ENCODE data around the gene CEP128.
A peak's percentile ranks its signal among the peaks of the same experiment; 100 is the strongest.

Gene CEP128

DNA sequence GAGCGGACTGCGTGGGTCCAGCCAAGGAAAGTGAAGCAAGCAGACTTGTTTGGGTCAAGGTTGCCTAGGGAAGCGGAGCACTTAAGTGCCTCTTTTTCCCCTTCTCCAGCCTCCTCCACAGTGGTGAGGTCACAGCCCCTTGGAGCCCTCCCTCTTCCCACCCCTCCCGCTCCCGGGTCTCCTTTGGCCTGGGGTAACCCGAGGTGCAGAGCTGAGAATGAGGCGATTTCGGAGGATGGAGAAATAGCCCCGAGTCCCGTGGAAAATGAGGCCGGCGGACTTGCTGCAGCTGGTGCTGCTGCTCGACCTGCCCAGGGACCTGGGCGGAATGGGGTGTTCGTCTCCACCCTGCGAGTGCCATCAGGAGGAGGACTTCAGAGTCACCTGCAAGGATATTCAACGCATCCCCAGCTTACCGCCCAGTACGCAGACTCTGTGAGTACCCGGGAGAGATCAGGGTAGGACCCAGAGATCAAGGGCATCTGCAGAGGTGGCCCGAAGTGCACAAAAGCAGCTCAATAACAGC, 13.9 kb upstream of the CEP128 start, which contains the start of gene TSHR (continued):
- TF ChIP-seq, protein P1, sequence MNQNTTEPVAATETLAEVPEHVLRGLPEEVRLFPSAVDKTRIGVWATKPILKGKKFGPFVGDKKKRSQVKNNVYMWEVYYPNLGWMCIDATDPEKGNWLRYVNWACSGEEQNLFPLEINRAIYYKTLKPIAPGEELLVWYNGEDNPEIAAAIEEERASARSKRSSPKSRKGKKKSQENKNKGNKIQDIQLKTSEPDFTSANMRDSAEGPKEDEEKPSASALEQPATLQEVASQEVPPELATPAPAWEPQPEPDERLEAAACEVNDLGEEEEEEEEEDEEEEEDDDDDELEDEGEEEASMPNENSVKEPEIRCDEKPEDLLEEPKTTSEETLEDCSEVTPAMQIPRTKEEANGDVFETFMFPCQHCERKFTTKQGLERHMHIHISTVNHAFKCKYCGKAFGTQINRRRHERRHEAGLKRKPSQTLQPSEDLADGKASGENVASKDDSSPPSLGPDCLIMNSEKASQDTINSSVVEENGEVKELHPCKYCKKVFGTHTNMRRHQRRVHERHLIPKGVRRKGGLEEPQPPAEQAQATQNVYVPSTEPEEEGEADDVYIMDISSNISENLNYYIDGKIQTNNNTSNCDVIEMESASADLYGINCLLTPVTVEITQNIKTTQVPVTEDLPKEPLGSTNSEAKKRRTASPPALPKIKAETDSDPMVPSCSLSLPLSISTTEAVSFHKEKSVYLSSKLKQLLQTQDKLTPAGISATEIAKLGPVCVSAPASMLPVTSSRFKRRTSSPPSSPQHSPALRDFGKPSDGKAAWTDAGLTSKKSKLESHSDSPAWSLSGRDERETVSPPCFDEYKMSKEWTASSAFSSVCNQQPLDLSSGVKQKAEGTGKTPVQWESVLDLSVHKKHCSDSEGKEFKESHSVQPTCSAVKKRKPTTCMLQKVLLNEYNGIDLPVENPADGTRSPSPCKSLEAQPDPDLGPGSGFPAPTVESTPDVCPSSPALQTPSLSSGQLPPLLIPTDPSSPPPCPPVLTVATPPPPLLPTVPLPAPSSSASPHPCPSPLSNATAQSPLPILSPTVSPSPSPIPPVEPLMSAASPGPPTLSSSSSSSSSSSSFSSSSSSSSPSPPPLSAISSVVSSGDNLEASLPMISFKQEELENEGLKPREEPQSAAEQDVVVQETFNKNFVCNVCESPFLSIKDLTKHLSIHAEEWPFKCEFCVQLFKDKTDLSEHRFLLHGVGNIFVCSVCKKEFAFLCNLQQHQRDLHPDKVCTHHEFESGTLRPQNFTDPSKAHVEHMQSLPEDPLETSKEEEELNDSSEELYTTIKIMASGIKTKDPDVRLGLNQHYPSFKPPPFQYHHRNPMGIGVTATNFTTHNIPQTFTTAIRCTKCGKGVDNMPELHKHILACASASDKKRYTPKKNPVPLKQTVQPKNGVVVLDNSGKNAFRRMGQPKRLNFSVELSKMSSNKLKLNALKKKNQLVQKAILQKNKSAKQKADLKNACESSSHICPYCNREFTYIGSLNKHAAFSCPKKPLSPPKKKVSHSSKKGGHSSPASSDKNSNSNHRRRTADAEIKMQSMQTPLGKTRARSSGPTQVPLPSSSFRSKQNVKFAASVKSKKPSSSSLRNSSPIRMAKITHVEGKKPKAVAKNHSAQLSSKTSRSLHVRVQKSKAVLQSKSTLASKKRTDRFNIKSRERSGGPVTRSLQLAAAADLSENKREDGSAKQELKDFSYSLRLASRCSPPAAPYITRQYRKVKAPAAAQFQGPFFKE (tag by site-specific recombination; IDR thresholded peaks at IDR 0.05; ENCODE audit: borderline replicate concordance) = no peak
- TF ChIP-seq ZNF558 (tag by site-specific recombination; IDR thresholded peaks at IDR 0.05) (no peak), ZBTB7A (tag by site-specific recombination; IDR thresholded peaks at IDR 0.05; ENCODE audit: low read depth) (no peak)

DNA sequence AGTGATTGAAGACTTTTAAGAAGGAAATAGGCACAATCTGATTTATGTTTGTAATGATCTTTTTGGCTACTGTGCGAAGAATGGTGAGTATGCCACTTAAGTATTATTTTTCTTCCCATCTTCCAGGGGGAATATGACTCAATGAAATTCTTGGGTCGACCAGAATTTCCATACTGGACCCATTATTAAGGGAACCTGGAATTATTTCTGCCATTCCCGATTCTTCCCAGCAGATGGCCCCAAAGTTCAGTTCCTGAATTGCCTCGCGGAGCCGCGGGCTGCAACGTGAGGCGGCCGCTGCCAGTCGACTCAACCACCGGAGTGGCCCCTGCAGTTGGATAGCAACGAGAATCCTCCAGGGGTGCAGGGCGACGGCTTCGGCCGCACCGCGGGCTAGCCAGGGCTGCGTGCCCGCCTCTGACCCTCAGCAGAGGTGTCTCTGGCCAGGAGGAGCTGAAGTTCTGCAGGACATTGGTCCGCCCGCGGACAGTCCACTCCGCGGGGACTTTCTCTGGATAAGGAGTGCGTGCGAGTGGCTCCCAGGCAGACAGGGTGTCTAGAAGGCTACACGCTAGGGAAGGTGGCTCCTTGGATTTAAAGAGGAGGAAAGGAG, 13.3 kb upstream of the CEP128 start:
- CTCF ChIA-PET = interaction anchor here (0.5 to 5.3 kb wide), 14 partner anchors 8 to 510 kb away, joined by 3 to 41 read pairs (median 4); partner anchors contain the start of gene CEP128
- H3K27ac ChIP-seq (ENCODE audit: extremely low read depth, low read depth, low read length) = no peak overlapping the region; the same call in 1 of the 2 replicates
- H3K4me1 ChIP-seq (ENCODE audit: control insufficient read depth, insufficient read depth, low read length) = no peaks in the 10 kb centered on the region
- POLR2A ChIA-PET = no interaction called here
- no peaks in the 10 kb centered on the region for H3K9me3 ChIP-seq (ENCODE audit: control insufficient read depth, insufficient read depth, low read depth, low read length)
- peak overlapping the region; percentile 55 for H3K4me3 ChIP-seq (ENCODE audit: low read depth, low read length)
- H3K36me3 ChIP-seq (ENCODE audit: control insufficient read depth in 2 of 2, insufficient read depth in 1 of 2, low read length in 2 of 2) = no peaks in the 10 kb centered on the region
- TF ChIP-seq ZNF274 (IDR thresholded peaks at IDR 0.05; ENCODE audit: low read length) (no peak), ZNF274 (tag by site-specific recombination; IDR thresholded peaks at IDR 0.05; ENCODE audit: borderline replicate concordance) (no peak), ZNF404 (tag by site-specific recombination; IDR thresholded peaks at IDR 0.05) (no peak), WT1 (tag by site-specific recombination; IDR thresholded peaks at IDR 0.05) (no peak), ZBTB17 (tag by site-specific recombination; IDR thresholded peaks at IDR 0.05) (no peak), ZNF2 (tag by site-specific recombination; IDR thresholded peaks at IDR 0.05) (0 out of 2 replicates have a peak, but pooled peaks have one; percentile 33), ZNF654 (tag by site-specific recombination; IDR thresholded peaks at IDR 0.05; ENCODE audit: low read depth) (peak; percentile 75), KLF16 (tag by site-specific recombination; IDR thresholded peaks at IDR 0.05) (no peak), ZNF140 (tag by site-specific recombination; IDR thresholded peaks at IDR 0.05) (no peak), ZXDB (tag by site-specific recombination; IDR thresholded peaks at IDR 0.05) (peak; percentile 63), MZF1 (tag by site-specific recombination; IDR thresholded peaks at IDR 0.05; ENCODE audit: borderline replicate concordance) (peak; percentile 82; the same call in 1 of the 2 replicates), ZNF366 (tag by site-specific recombination; conservative IDR thresholded peaks at IDR 0.05) (no peak), ZNF350 (tag by site-specific recombination; IDR thresholded peaks at IDR 0.05) (no peak), ZSCAN30 (tag by site-specific recombination; IDR thresholded peaks at IDR 0.05) (peak; percentile 82)
- TF ChIP-seq, protein P2, sequence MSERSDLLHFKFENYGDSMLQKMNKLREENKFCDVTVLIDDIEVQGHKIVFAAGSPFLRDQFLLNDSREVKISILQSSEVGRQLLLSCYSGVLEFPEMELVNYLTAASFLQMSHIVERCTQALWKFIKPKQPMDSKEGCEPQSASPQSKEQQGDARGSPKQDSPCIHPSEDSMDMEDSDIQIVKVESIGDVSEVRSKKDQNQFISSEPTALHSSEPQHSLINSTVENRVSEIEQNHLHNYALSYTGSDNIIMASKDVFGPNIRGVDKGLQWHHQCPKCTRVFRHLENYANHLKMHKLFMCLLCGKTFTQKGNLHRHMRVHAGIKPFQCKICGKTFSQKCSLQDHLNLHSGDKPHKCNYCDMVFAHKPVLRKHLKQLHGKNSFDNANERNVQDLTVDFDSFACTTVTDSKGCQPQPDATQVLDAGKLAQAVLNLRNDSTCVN (tag by site-specific recombination; optimal IDR thresholded peaks at IDR 0.05) = peak; percentile 29
- TF ChIP-seq, protein P3, sequence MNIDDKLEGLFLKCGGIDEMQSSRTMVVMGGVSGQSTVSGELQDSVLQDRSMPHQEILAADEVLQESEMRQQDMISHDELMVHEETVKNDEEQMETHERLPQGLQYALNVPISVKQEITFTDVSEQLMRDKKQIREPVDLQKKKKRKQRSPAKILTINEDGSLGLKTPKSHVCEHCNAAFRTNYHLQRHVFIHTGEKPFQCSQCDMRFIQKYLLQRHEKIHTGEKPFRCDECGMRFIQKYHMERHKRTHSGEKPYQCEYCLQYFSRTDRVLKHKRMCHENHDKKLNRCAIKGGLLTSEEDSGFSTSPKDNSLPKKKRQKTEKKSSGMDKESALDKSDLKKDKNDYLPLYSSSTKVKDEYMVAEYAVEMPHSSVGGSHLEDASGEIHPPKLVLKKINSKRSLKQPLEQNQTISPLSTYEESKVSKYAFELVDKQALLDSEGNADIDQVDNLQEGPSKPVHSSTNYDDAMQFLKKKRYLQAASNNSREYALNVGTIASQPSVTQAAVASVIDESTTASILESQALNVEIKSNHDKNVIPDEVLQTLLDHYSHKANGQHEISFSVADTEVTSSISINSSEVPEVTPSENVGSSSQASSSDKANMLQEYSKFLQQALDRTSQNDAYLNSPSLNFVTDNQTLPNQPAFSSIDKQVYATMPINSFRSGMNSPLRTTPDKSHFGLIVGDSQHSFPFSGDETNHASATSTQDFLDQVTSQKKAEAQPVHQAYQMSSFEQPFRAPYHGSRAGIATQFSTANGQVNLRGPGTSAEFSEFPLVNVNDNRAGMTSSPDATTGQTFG (tag by site-specific recombination; IDR thresholded peaks at IDR 0.05; ENCODE audit: borderline replicate concordance) = no peak
- TF ChIP-seq, protein P4, sequence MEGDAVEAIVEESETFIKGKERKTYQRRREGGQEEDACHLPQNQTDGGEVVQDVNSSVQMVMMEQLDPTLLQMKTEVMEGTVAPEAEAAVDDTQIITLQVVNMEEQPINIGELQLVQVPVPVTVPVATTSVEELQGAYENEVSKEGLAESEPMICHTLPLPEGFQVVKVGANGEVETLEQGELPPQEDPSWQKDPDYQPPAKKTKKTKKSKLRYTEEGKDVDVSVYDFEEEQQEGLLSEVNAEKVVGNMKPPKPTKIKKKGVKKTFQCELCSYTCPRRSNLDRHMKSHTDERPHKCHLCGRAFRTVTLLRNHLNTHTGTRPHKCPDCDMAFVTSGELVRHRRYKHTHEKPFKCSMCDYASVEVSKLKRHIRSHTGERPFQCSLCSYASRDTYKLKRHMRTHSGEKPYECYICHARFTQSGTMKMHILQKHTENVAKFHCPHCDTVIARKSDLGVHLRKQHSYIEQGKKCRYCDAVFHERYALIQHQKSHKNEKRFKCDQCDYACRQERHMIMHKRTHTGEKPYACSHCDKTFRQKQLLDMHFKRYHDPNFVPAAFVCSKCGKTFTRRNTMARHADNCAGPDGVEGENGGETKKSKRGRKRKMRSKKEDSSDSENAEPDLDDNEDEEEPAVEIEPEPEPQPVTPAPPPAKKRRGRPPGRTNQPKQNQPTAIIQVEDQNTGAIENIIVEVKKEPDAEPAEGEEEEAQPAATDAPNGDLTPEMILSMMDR (tag by site-specific recombination; IDR thresholded peaks at IDR 0.05) = peak; percentile 60
- TF ChIP-seq, protein P5, sequence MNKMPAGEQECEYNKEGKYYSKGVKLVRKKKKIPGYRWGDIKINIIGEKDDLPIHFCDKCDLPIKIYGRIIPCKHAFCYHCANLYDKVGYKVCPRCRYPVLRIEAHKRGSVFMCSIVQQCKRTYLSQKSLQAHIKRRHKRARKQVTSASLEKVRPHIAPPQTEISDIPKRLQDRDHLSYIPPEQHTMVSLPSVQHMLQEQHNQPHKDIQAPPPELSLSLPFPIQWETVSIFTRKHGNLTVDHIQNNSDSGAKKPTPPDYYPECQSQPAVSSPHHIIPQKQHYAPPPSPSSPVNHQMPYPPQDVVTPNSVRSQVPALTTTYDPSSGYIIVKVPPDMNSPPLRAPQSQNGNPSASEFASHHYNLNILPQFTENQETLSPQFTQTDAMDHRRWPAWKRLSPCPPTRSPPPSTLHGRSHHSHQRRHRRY (tag by site-specific recombination; IDR thresholded peaks at IDR 0.05) = no peak

Data from HEK293 (cell line).